Measurements from ENCODE around the gene AGBL1. TPM values are rescaled to one million over a fixed set of nuclear protein-coding genes. Genes with fewer than 3 reads are reported as not detected.

The AGBL1 gene
- total RNA-seq, 2 experiments from 2014 or later = not detected

GRCh38 chr15:86063356-86064095 lies 16.1 kb upstream of the AGBL1 start:
- H3K36me3 Mint-ChIP-seq = no peaks in the 10 kb centered on the region
- H3K27me3 Mint-ChIP-seq = peaks cover 6% of the 10 kb centered on the region
- H3K9me3 Mint-ChIP-seq (ENCODE audit: low read depth) = no peaks in the 10 kb centered on the region
- no peak for ATAC-seq
- H3K27ac Mint-ChIP-seq = no peak overlapping the region
- H3K4me3 Mint-ChIP-seq = no peak overlapping the region
- no peaks in the 10 kb centered on the region for H3K4me1 Mint-ChIP-seq
- DNase-seq = no peak
- CTCF ChIA-PET = no interaction called here

DNA sequence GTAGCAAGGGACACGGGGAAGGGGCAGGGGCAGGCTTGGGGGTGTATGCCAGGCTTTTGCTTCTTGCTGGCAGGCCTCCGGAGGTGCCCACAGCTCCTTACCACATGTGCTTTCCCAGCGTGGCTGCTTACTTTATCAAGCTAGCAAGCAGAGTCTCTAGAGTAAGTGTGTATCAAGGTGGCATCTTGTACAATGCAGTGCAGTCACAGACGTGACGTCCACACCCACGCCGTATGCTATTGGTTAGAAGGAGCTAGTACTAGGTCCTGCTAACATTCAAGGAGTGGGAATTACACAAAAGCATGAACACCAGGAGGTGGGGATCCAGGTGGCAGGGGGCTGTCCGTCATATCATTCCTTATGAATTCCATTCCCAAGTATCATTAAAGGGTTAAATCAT lies 15.3 kb upstream of the AGBL1 start:
- CTCF ChIA-PET = no interaction called here
- Mint-ChIP-seq H3K4me3 (no peak overlapping the region), H3K27me3 (peaks cover 3% of the 10 kb centered on the region), H3K36me3 (no peaks in the 10 kb centered on the region), H3K9me3 (ENCODE audit: low read depth) (no peaks in the 10 kb centered on the region), H3K27ac (no peak overlapping the region), H3K4me1 (no peaks in the 10 kb centered on the region)
- DNase-seq (no peak), ATAC-seq (no peak)

- Mint-ChIP-seq H3K27ac (no peak overlapping the region), H3K27me3 (peaks cover 3% of the 10 kb centered on the region), H3K36me3 (no peaks in the 10 kb centered on the region), H3K4me3 (no peak overlapping the region), H3K9me3 (ENCODE audit: low read depth) (no peaks in the 10 kb centered on the region), H3K4me1 (no peaks in the 10 kb centered on the region)
- DNase-seq (no peak), ATAC-seq (no peak)
- CTCF ChIA-PET = no interaction called here
Measured at GRCh38 chr15:86066174-86066834, 13.4 kb upstream of the AGBL1 start.

DNA sequence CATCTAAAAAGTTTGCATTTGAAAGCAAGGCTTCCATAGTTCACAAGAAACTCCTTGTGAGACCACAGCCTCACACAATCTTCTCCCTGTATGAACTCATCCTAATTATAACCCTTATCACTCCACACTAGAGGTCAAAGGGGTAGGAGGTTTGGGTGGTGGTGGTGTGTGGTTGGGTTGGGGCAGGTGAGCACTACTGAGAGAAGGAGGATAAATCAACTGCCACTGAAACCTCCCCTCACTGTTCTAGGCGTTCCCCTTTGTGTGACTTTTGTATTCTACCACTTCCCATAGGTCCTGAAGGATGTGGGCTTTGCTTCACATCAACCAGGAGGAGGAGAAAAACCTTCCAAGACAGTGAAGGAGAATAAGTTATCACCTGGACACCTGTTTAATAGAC lies 6.4 kb upstream of the AGBL1 start:
- Mint-ChIP-seq H3K27me3 (no peaks in the 10 kb centered on the region), H3K4me1 (no peaks in the 10 kb centered on the region), H3K27ac (no peak overlapping the region), H3K4me3 (no peak overlapping the region), H3K36me3 (no peaks in the 10 kb centered on the region), H3K9me3 (ENCODE audit: low read depth) (no peaks in the 10 kb centered on the region)
- DNase-seq (no peak), ATAC-seq (no peak)
- CTCF ChIA-PET = no interaction called here

DNA sequence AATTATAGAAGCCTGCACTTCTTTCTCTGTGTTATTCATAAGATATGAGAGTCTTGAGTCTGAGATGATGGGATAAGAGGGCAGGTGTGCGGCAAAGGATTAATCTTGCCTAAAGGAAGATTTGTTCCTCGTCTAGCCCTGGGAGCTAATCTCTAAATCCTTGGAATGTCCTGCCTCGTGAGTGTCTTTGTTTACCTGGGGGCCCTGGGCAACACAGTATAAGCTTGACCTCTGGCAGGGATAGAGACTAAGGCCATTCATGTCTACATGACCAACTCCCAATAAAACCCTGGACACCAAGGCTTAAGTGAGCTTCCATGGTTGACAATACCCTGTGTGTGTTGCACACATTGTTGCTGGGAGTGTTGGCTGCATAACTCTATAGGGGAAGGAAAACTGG lies 3.2 kb upstream of the AGBL1 start:
- H3K4me3 Mint-ChIP-seq = no peak overlapping the region
- no peak overlapping the region for H3K27ac Mint-ChIP-seq
- CTCF ChIA-PET = no interaction called here
- peaks cover 2% of the 10 kb centered on the region for H3K27me3 Mint-ChIP-seq
- H3K9me3 Mint-ChIP-seq (ENCODE audit: low read depth) = no peaks in the 10 kb centered on the region
- H3K36me3 Mint-ChIP-seq = no peaks in the 10 kb centered on the region
- DNase-seq (no peak), ATAC-seq (no peak)
- no peaks in the 10 kb centered on the region for H3K4me1 Mint-ChIP-seq

GRCh38 chr15:86077070-86077469 lies 2.6 kb upstream of the AGBL1 start:
- H3K36me3 Mint-ChIP-seq = no peaks in the 10 kb centered on the region
- DNase-seq (no peak), ATAC-seq (no peak)
- H3K4me3 Mint-ChIP-seq = no peak overlapping the region
- no peak overlapping the region for H3K27ac Mint-ChIP-seq
- H3K27me3 Mint-ChIP-seq = peaks cover 5% of the 10 kb centered on the region
- no peaks in the 10 kb centered on the region for H3K9me3 Mint-ChIP-seq (ENCODE audit: low read depth)
- H3K4me1 Mint-ChIP-seq = no peaks in the 10 kb centered on the region
- CTCF ChIA-PET = no interaction called here

GRCh38 chr15:86080302-86080701 lies 631 bp downstream of the AGBL1 start:
- Mint-ChIP-seq H3K9me3 (ENCODE audit: low read depth) (no peaks in the 10 kb centered on the region), H3K4me1 (peaks cover 3% of the 10 kb centered on the region), H3K36me3 (no peaks in the 10 kb centered on the region), H3K27me3 (peaks cover 17% of the 10 kb centered on the region), H3K27ac (no peak overlapping the region), H3K4me3 (no peak overlapping the region)
- DNase-seq (no peak), ATAC-seq (no peak)
- CTCF ChIA-PET = no interaction called here

DNA sequence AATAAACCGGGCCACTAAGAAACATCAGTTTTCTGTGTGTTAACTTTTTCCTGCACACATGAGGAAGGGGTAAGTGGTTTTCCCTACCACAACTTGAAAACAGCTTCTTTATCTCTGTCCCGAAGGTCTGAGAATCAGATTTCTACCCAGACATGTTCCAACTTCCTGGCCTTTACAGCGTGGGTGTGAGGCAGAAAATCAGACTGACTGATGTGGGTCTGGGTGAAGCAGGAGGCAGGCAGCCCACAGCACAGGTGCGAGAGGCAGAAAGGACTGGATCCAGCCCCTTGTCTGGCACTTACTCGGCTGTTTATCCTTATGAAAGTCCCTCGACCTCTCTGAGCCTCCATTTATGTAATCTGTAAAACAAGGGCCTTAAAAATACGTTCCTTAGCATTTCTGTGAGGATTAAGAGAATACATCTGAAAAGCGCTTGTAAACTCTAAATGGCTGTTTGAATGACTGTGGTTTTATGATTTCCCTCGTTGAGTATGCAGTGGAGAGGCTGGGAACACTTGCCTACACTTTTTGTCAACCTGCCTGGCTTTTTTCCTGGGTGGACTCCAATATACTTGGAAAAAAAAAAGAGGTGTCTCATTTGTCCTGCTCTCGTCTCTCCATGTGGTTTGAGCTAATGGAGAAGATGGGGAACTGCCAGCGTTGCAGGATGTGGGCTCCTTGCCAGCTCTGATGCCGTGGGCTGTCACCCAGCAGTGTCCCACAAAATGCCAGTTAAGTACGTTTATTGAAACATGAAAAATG lies 3.1 kb downstream of the AGBL1 start:
- CTCF ChIA-PET = no interaction called here
- Mint-ChIP-seq H3K9me3 (ENCODE audit: low read depth) (no peaks in the 10 kb centered on the region), H3K36me3 (no peaks in the 10 kb centered on the region), H3K4me3 (no peak overlapping the region), H3K27me3 (peaks cover 17% of the 10 kb centered on the region), H3K27ac (no peak overlapping the region), H3K4me1 (peaks cover 3% of the 10 kb centered on the region)
- DNase-seq = no peak
- ATAC-seq = no peak

GRCh38 chr15:86087808-86088207 lies 8.1 kb downstream of the AGBL1 start:
- no peak for ATAC-seq
- H3K4me1 Mint-ChIP-seq = peaks cover 3% of the 10 kb centered on the region
- no peak for DNase-seq
- CTCF ChIA-PET = no interaction called here
- H3K4me3 Mint-ChIP-seq = no peak overlapping the region
- H3K36me3 Mint-ChIP-seq = no peaks in the 10 kb centered on the region
- no peak overlapping the region for H3K27ac Mint-ChIP-seq
- H3K27me3 Mint-ChIP-seq = peaks cover 16% of the 10 kb centered on the region
- H3K9me3 Mint-ChIP-seq (ENCODE audit: low read depth) = no peaks in the 10 kb centered on the region

DNA sequence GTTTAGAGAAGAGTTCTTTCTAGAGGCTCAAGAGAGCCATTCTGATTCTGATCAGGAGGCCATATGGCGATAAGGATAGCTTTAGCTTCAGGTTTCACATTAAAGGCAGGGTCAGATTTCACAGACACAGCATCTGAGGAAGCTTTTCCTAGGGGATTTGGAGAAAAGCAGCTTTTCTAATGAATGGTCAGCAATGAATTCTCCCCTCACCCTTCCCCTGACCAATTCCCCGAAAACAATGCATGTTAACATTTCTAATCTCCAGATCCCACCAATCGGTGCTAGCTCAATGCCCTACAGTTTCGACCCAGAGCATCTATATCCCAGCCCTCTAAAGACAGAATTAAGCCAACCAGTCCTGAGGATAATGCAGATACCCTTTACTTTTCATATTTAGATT lies 9.8 kb downstream of the AGBL1 start:
- H3K4me3 Mint-ChIP-seq = no peak overlapping the region
- H3K36me3 Mint-ChIP-seq = no peaks in the 10 kb centered on the region
- no peaks in the 10 kb centered on the region for H3K4me1 Mint-ChIP-seq
- DNase-seq (no peak), ATAC-seq (no peak)
- CTCF ChIA-PET = no interaction called here
- H3K9me3 Mint-ChIP-seq (ENCODE audit: low read depth) = no peaks in the 10 kb centered on the region
- H3K27ac Mint-ChIP-seq = no peak overlapping the region
- peaks cover 10% of the 10 kb centered on the region for H3K27me3 Mint-ChIP-seq

GRCh38 chr15:86101818-86102217 lies 22.1 kb downstream of the AGBL1 start:
- CTCF ChIA-PET = no interaction called here
- Mint-ChIP-seq H3K27ac (no peak overlapping the region), H3K4me1 (peaks cover 2% of the 10 kb centered on the region), H3K9me3 (ENCODE audit: low read depth) (no peaks in the 10 kb centered on the region), H3K36me3 (no peaks in the 10 kb centered on the region), H3K27me3 (peaks cover 6% of the 10 kb centered on the region), H3K4me3 (no peak overlapping the region)
- DNase-seq (no peak), ATAC-seq (no peak)

DNA sequence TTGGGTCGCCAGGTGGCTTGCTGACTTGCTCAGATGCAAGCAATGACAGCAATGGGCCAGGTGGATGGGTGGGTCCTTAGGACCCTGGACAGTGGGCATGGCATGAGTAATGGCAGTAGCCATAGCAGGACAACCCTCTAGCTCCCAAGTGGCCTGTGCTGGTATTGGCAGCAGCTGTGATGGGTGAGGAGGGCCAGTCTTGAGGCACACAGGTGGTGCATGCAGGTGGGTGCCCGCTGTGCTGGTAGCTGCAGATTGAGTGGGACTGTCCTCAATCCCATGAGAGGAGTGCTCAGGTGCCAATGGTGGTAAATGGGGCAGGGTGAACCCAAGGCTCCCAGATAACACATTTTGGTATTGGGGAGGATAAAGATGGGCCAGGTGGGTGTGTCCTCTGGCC lies 24.2 kb downstream of the AGBL1 start:
- H3K9me3 Mint-ChIP-seq (ENCODE audit: low read depth) = no peaks in the 10 kb centered on the region
- peaks cover 2% of the 10 kb centered on the region for H3K4me1 Mint-ChIP-seq
- CTCF ChIA-PET = no interaction called here
- H3K36me3 Mint-ChIP-seq = no peaks in the 10 kb centered on the region
- peaks cover 2% of the 10 kb centered on the region for H3K27me3 Mint-ChIP-seq
- DNase-seq (no peak), ATAC-seq (no peak)
- H3K4me3 Mint-ChIP-seq = no peak overlapping the region
- no peak overlapping the region for H3K27ac Mint-ChIP-seq

GRCh38 chr15:86106306-86106705 lies 26.6 kb downstream of the AGBL1 start:
- no peak for ATAC-seq
- Mint-ChIP-seq H3K27ac (no peak overlapping the region), H3K4me1 (peaks cover 2% of the 10 kb centered on the region), H3K36me3 (no peaks in the 10 kb centered on the region), H3K4me3 (no peak overlapping the region), H3K9me3 (ENCODE audit: low read depth) (no peaks in the 10 kb centered on the region), H3K27me3 (peaks cover 2% of the 10 kb centered on the region)
- CTCF ChIA-PET = no interaction called here
- DNase-seq = no peak

DNA sequence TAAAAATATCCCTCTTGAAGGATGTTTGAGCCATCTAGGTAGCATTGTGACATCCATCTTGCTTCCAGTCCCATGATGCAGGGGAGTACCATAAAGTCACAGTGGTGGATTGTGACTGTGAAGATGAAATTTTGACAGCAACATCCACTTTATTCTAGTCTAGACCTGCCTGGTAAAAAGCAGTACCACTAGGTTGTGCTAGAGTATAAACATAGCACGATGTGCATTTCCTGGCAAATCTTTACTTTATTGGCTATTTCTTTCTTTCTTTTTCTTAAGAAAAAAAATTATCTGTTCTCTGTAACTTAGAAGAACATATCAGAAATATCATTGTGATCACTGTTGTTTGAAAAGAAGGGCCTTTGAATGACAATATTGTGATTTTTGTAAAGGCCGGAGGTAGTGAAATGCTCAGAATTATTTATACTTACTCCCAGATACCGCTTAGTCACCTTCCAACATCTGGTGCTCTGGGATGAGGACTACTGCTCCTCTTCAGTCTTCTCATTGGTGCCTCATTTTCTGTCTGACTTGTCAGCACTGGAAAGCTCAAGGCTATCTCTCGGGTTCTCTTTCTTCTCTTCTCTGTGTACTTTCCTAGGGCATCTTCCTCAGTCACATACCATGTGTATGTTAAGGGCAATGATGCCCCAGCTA lies 35.6 kb downstream of the AGBL1 start:
- Mint-ChIP-seq H3K27me3 (peaks cover 11% of the 10 kb centered on the region), H3K4me3 (no peak overlapping the region), H3K4me1 (no peaks in the 10 kb centered on the region), H3K27ac (no peak overlapping the region), H3K36me3 (no peaks in the 10 kb centered on the region), H3K9me3 (ENCODE audit: low read depth) (no peaks in the 10 kb centered on the region)
- DNase-seq (no peak), ATAC-seq (no peak)
- CTCF ChIA-PET = no interaction called here

Measured in activated CD8-positive, alpha-beta memory T cell treated with anti-CD3 and anti-CD28 coated beads, Interleukin-2, amount 10 ng/mL, durations not matched to agents 7 days and 5 days (primary cell).